ENCODE results near the gene PRPS2. TPM values are rescaled to one million over a fixed set of nuclear protein-coding genes. Genes with fewer than 3 reads are reported as not detected.

Gene PRPS2
- total and polyA plus RNA-seq, 2 donors (not counting 3 experiments of a cell fraction or from before 2014, with no cell fraction given): 15.9 to 36.7 TPM

DNA sequence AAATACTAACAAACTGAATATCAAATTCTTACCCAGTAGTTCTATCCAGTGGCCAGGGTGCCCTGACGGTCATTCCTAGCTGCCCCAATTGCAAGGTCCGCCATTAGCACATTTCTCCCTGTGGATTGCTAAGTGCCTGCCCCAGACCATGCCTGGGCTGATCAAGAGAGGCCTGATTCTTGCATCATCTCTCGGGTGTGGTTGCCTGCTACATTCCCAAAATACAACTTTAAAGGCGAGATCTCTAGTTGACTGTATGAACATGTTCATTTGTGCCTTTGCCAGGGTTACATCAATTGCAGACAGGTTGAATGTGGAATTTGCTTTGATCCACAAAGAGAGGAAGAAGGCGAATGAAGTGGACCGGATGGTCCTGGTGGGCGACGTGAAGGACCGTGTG lies 28.0 kb downstream of the PRPS2 start:
- no peak overlapping the region for H2AFZ ChIP-seq (ENCODE audit: low read depth, low read length)
- ChIA-PET CTCF (no interaction called here), POLR2A (no interaction called here)
- no peaks in the 10 kb centered on the region for H3K36me3 ChIP-seq (ENCODE audit: control insufficient read depth in 2 of 2, extremely low read depth in 1 of 2, insufficient read depth in 2 of 2, low read length in 2 of 2)
- no peak for DNase-seq (ENCODE audit: low read depth, low spot score)
- dilution Hi-C loops (cut with MboI; ENCODE audit: extremely low pct_ligation_motif_present, low sequenced_read_pairs) (no loop called here), intact Hi-C loops (cut with micrococcal nuclease) (no loop called here)
- no peak overlapping the region for H3K9ac ChIP-seq (replicated peaks; ENCODE audit: extremely low read depth, insufficient read depth, low read length)
- no TSS peak for BruUV-seq (replicated peaks)
- no peaks in the 10 kb centered on the region for H3K27me3 ChIP-seq (ENCODE audit: control insufficient read depth in 2 of 2, insufficient read depth in 2 of 2, low read length in 2 of 2)
- TF ChIP-seq, protein P1, sequence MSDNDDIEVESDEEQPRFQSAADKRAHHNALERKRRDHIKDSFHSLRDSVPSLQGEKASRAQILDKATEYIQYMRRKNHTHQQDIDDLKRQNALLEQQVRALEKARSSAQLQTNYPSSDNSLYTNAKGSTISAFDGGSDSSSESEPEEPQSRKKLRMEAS (IDR thresholded peaks at IDR 0.05; ENCODE audit: insufficient read depth, insufficient read length): no peak
- H3K4me3 ChIP-seq (replicated peaks in 1 of 3; ENCODE audit: insufficient read depth in 1 of 3, low read depth in 1 of 3, low read length in 3 of 3): no peak overlapping the region
- H3K27ac ChIP-seq (ENCODE audit: insufficient read depth, low read depth, low read length): no peak overlapping the region
- H3K9me3 ChIP-seq (replicated peaks; ENCODE audit: control insufficient read depth, insufficient read depth, low read length): no peaks in the 10 kb centered on the region
- FAIRE-seq: no peak
- H3K79me2 ChIP-seq (ENCODE audit: control insufficient read depth, insufficient read depth, low read length): no peaks in the 10 kb centered on the region
- no peaks in the 10 kb centered on the region for H3K4me1 ChIP-seq (ENCODE audit: control insufficient read depth, extremely low read depth, insufficient read depth, low read length)
- no peaks in the 10 kb centered on the region for H3K9me1 ChIP-seq (replicated peaks; ENCODE audit: control insufficient read depth, extremely low read depth, insufficient read depth, low read length)
- H3K4me2 ChIP-seq (ENCODE audit: insufficient read depth, low read length): no peak overlapping the region
- H4K20me1 ChIP-seq (replicated peaks; ENCODE audit: control insufficient read depth, extremely low read depth, insufficient read depth, low read length): no peaks in the 10 kb centered on the region

DNA sequence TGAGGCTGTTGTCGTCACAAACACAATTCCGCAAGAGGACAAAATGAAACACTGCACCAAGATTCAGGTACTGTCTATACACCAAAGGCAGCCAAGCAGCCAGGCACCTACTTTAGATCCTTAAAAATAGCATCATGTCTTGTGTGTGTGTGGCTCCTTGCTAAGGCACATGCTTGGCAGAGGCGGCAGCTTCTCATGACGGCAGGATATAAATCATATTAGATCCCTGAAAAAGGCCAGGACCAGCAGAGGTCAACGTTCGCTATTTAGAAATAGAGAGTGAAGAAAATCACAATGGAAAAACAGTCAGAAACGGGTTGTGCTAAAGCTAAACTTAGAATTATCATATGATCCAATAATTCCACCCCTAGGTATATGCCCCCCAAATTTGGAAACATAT lies 29.5 kb downstream of the PRPS2 start:
- CTCF ChIA-PET: no interaction called here
- TF ChIP-seq POLR2AphosphoS5 (IDR thresholded peaks at IDR 0.05; ENCODE audit: insufficient read depth, low read depth, low read length) (no peak), JUN (IDR thresholded peaks at IDR 0.05; ENCODE audit: borderline replicate concordance, insufficient read depth, insufficient read length, low read depth) (no peak), FOS (IDR thresholded peaks at IDR 0.05; ENCODE audit: borderline replicate concordance, insufficient read depth, low read length) (no peak), GATA2 (IDR thresholded peaks at IDR 0.05; ENCODE audit: insufficient read depth, insufficient read length, low read depth, low read length) (no peak), CTCF (IDR thresholded peaks at IDR 0.05; ENCODE audit: extremely low read depth in 1 of 2, insufficient read depth in 1 of 2, low read depth in 1 of 2, low read length in 2 of 2) (no peak), EZH2 (IDR thresholded peaks at IDR 0.05; ENCODE audit: borderline replicate concordance, low read depth, low read length, severe bottlenecking) (no peak), MYC (IDR thresholded peaks at IDR 0.05; ENCODE audit: low read depth, low read length) (no peak), POLR2A (IDR thresholded peaks at IDR 0.05; ENCODE audit: low read depth, low read length) (no peak)
- TF ChIP-seq, protein P1 (IDR thresholded peaks at IDR 0.05; ENCODE audit: insufficient read depth, insufficient read length): no peak
- intact Hi-C loops (cut with micrococcal nuclease): no loop called here

More for the DNA sequence above, 29.5 kb downstream of the PRPS2 start:
- Histone ChIP-seq H3K4me3 (replicated peaks in 1 of 3; ENCODE audit: insufficient read depth in 1 of 3, low read depth in 1 of 3, low read length in 3 of 3) (no peak overlapping the region), H3K9ac (replicated peaks; ENCODE audit: extremely low read depth, insufficient read depth, low read length) (no peak overlapping the region), H3K9me3 (replicated peaks; ENCODE audit: control insufficient read depth, insufficient read depth, low read length) (no peaks in the 10 kb centered on the region), H3K4me1 (ENCODE audit: control insufficient read depth, extremely low read depth, insufficient read depth, low read length) (peaks cover 6% of the 10 kb centered on the region), H4K20me1 (replicated peaks; ENCODE audit: control insufficient read depth, extremely low read depth, insufficient read depth, low read length) (no peaks in the 10 kb centered on the region), H3K79me2 (ENCODE audit: control insufficient read depth, insufficient read depth, low read length) (no peaks in the 10 kb centered on the region), H3K9me1 (replicated peaks; ENCODE audit: control insufficient read depth, extremely low read depth, insufficient read depth, low read length) (no peaks in the 10 kb centered on the region), H3K27ac (ENCODE audit: insufficient read depth, low read depth, low read length) (no peak overlapping the region), H3K36me3 (ENCODE audit: control insufficient read depth in 2 of 2, extremely low read depth in 1 of 2, insufficient read depth in 2 of 2, low read length in 2 of 2) (no peaks in the 10 kb centered on the region), H2AFZ (ENCODE audit: low read depth, low read length) (no peak overlapping the region), H3K27me3 (ENCODE audit: control insufficient read depth in 2 of 2, insufficient read depth in 2 of 2, low read length in 2 of 2) (no peaks in the 10 kb centered on the region), H3K4me2 (ENCODE audit: insufficient read depth, low read length) (no peak overlapping the region)
- BruUV-seq (replicated peaks): no TSS peak
- FAIRE-seq (no peak), DNase-seq (ENCODE audit: low read depth, low spot score) (no peak)
- POLR2A ChIA-PET: no interaction called here
- dilution Hi-C loops (cut with MboI; ENCODE audit: extremely low pct_ligation_motif_present, low sequenced_read_pairs): no loop called here

Data from endothelial cell of umbilical vein (primary cell).